Dedifferentiated amniotic fluid mesenchymal stem cell (primary cell): ENCODE data around the gene SLC35A1.

Experiments used
- DNase-seq: peaks from one replicate; pipeline ENCODE4 v3.0.0-alpha.2; 2016; ENCODE audit errors: extremely low spot score

SLC35A1 gene

DNA sequence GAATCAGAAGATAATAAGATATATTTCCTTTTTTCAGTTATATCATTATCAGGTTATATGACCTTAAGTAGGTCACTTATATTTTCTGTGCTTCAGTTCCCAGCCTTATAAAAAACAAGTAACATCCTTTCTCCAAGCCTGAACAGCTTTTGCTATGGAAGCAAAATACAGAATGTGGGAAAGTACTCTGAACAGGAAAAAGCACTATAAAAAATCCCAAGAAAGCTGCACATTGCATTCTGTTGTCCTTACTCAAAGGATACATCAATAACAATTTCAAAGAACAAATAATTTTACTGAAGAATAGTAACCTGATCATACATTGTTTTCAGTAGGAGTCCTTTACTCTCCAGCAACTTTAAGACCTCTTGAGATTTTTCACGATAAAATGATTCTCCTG, 56.4 kb downstream of the SLC35A1 start:
- DNase-seq: no peak

DNA sequence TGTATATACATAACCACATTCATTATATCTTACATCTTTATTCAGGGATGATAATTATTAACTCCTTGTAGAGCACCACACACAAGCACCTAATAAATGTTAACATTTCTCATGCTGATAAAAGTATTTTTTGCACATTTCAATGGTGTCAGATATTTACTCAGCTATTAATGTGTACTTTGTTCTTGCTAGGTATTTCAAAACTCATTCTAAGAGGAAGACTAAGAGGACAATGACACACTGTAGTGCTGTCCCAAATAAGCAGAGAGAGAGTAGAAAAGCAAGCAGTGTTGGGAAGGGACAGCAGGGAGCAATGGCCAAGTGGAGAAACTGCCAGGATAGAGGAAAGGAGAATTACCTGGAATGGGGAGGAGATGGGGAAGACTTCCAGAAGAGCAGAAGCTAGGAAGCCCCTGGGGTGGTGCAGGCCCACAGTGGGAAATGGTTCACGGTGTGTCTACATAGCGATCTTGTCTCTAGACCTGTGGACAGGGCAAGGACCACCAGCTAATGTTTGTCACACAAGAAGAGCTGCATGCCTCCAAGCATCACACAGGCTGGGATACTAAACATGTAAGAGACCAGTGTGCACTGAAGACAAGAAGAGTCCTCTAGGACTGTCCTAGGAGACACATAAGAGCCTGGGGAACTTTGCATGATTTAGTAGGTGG, 61.7 kb downstream of the SLC35A1 start:
- no peak for DNase-seq

DNA sequence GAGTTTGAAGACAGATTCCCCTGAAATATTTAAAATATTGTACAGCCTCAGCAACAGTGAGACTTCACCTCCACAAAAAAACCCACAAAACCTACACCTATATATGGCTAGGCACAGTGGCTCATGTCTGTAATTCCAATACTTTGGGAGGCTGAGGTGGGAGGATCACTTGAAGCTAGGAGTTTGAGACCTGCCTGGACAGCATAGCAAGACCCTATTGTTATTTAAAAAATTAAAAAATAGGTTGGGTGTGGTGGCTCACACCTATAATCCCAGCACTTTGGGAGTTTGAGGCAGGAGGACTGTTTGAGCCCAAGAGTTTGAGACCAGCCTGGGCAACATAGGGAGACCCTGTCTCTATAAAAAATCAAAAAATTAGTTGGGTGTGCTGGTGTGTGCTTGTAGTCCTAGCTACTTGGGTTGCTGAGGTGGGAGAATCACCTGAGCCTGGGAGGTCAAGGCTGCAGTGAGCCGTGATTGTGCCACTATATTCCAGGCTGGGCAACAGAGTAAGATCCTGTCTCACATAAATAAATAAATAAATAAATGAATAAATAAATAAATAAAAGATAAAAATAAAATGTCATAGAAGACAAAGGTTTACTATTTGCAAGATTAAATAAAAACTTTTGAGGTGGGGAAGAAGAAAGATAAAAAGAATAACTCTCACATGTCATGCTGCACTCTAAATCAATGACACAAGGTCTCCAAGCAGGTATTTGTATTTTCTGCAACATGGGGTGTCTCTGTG, 65.9 kb downstream of the SLC35A1 start:
- DNase-seq: no peak

DNA sequence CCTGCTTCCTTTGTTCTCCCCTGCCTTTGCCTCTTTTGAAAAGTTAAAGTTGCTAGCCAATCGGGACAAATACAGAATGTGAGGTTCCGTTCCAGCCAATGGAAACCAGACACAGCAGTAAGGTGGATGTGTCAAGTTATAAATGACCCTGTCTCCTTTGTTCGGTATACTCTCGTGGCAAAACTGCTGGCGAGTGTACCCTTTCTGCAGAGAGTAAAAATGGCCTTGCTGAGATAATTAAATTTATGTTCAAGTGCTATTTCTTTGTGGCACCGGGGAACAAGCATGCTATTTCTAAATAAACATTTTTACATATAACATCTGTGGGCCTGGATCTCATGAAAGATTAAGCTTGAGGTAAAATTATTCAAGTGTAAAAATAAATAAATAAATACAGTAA, 66.8 kb downstream of the SLC35A1 start:
- no peak for DNase-seq

DNA sequence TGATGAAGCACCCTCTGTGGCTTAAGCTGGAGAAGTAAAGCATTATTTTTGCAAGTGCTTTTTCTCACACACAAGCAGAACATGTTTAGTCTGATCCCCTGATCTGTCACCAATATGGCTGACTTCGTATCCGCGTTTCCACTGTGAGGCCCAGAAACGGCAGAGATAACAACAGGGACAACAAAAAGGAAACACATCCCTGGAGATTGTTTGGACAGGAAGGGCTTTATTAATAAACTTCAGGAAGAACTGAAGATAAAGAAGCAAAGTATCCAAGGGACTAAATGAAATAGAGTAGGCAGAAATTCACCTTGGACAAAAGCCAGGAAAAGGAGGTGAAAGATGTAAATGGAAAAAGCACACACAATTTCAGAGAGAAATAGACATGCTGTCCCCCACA, 67.8 kb downstream of the SLC35A1 start:
- DNase-seq: no peak

DNA sequence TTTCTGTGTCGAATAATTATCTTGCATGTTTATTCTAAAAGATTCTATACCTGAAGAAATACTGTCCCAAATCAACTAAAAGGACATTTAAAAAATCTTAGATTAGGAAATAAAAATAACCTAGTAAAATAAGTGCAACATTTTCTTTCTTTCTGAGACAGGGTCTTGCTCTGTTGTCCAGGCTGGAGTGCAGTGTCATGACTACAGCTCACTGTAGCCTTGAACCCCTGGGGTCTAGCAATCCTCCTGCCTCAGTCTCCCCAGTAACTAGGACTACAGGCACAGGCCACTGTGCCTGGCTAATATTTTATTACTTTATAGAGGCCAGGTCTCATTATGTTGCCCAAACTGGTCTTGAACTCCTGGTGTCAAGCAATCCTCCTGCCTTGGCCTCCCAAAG, 68.3 kb downstream of the SLC35A1 start:
- no peak for DNase-seq

DNA sequence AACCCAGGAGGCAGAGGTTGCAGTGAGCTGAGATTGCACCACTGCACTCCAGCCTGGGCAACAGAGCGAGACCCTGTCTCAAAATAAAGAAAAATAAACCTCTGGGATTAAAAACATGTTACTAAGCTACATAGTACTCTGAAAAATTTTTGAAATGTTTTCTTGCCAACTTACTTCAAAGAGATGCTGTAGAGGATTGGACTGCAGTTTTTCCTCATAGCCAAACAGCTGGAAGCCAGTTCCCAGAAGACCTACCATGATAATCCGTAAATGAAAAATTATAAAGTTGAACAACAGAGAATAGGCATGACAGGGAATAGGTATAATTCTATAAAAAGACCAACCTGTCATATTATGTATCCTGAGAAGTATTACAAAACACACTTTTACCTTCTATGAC, 69.0 kb downstream of the SLC35A1 start:
- DNase-seq: no peak

DNA sequence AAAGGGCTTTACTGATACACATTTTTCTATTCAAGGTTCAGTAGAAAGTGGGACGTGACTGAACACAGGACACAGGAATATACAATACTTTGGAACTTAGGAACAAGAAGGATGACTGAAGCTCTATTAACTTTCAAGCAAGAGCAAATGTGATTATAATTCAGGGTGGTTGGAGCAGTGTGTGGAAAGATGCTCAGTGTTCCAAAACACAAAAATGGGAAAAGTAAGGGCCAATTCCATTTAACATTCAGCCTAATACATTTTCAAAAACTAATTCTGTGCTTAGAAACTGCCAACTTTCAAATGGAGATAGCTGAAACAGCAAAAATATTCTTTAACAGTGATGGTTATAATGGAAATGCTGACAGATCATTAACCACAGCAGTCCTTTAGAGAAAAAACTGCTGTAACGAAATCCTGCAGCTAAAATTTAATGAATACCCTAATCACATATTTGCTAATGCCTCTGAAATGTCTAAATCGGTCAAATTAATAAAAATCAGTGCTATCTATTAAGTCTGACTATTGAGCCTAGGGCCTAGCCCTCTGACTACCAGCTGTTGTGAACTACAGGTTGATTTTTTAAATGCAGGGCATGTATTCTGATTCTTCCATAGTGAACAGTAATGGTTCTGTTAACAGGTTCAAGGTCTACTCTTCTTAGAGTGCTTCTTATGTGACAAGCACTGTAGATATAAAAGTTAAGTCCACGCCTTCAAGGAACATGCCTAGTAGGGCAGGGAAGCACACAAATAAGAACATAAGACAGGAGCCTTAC, 71.1 kb downstream of the SLC35A1 start:
- DNase-seq: no peak

DNA sequence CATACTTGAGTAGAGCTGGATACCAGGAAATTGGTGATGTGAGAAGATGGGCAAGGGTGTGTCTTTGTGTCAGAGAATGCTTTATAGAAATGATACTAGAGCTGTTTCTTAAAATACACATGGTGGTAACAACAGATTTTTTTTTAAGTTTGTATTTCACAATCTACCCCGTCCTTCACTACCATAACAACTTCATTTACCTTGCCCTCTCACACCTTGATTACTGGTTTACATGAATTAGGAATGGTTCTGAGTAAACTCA, 71.6 kb downstream of the SLC35A1 start:
- DNase-seq: no peak

DNA sequence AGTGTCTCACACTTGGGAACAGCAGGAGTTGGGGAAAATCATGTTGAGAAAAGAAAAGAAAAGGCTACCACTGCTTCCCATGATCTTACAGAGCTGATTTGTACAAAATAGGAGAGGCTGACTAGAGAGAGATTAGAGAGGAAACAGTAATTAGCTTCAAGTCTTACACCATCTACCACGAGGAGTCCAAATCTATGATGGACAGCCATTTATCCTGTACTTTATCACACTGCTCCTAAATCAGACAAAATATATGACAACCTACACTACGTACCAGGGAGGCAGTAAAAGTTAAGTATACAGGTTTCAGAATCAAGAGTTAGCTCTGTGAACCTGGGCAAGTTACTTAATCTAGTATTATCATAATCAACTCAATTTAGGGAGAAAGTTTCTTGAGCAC, 79.0 kb downstream of the SLC35A1 start:
- no peak for DNase-seq

DNA sequence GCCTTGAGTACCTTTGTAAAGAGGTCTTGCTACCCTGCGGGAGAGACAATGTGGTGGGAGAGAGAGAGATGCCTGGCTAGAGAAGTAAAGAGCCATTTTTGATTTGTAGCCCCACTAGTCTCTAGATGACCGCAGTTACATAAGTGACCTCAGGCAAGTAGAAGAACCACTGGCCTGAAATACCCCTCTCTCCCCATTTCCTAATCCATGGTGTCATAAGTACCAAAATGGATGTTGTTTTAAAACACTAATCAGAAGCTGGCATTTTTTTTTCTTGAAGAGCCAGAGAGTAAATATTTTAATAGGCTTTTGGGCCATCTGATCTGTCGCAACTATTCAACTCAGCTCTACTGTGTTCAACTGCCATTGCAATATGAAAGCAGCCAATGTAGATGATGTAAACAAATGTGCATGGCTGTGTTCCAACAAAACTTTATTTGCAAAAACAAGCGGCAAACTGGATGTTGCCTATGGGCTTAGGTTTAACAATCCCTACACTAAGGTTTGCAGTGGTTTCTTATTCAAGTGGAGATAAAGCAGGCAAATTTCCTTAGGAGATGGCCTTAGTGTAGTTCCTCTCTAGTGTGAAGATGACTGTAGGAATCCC, 80.5 kb downstream of the SLC35A1 start:
- no peak for DNase-seq

DNA sequence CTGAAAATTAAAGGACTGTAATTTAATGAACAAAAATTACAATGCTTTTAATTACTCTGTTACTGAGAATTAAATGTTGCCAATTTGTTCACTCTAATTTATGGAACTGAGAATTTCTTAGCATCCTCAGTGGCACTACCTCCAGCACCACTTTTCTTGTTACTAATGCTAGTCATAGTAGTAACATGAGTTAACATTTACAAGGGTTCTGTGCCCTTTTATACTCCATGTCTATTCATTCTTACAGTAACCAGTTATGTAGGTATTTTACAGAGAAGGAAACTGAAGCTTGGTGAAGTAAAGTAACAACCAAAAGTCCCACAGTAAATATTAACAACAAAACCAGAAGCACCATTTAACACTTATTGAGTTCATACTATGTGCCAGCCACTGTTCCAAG, 82.7 kb downstream of the SLC35A1 start:
- no peak for DNase-seq

DNA sequence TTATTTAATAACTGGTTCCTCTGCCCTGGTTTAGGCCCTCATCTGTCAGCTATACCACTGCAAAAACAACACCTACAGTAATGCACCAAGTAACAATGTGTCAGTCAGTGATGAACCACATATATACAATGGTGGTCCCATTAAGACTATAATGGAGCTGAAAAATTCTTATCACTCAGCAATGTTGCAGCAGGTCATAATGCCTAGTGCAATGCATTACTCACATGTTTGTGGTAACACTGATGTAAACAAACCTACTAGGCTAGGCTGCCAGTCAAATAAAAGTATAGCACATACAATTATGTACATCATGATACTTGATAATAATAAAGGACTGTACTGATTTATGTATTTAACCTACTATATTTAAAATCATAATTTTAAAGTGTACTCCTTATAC, 85.7 kb downstream of the SLC35A1 start:
- DNase-seq: no peak

DNA sequence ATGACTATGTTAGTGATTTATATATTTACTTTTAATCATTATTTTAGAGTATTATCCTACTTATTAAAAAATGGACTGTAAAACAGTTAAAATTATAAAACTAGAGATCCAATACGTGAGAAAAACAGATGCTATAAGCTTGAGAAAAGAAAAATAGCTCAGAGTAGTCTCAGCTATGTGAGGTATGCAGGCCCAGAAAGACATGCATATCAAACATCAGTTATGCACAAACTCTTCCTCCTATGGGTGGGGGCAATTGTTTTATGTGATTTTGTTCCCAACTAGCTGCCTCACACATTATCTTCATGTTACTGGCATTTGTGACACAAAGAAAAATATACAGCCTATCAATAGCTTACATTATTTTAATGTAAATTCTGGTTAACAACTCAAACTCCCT, 88.2 kb downstream of the SLC35A1 start:
- peak; percentile 38 for DNase-seq
